AG04450 (cell line): ENCODE measurements around the gene TPCN2. TPM values are rescaled to one million over a fixed set of nuclear protein-coding genes. Genes with fewer than 3 reads are reported as not detected.

Experiments used
- CTCF ChIA-PET: fragments of 300-600, 350-600 bp; formaldehyde crosslinking; extraction: SDS; loops from one replicate; lab custom pipeline; 2022; ENCODE audit warnings: antibody characterized with exemption, inconsistent platforms; lab: Charles Lee
- POLR2A ChIA-PET: fragments of 350-600 bp; formaldehyde crosslinking; extraction: SDS; loops from one replicate; lab custom pipeline; 2021; ENCODE audit warnings: antibody characterized with exemption, inconsistent platforms; lab: Yijun Ruan, JAX
- DNase-seq: peaks from one replicate; pipeline ENCODE4 v3.0.0-alpha.2; 2011; ENCODE audit warnings: low read depth, low spot score
- H3K27ac ChIP-seq: one replicate; pipeline ENCODE4 v1.5.1; 2012; ENCODE audit warnings: low read depth, low read length, control low read depth
- H3K27me3 ChIP-seq: one replicate; pipeline ENCODE4 v1.6.0; 2012; ENCODE audit warnings: low read length; ENCODE audit not compliant: control insufficient read depth, insufficient read depth
- H3K4me3 ChIP-seq: 2 replicates; pipeline ENCODE4 v1.5.1; 2011; ENCODE audit warnings: mild to moderate bottlenecking, low read depth, low read length, control low read depth
- H3K9me3 ChIP-seq: 2 replicates; pipeline ENCODE4 v1.5.1; 2012; ENCODE audit warnings: low read length; ENCODE audit not compliant: control insufficient read depth, insufficient read depth
- CTCF ChIP-seq: IDR thresholded peaks from 2 replicates; pipeline ENCODE4 v1.5.1; 2011; ENCODE audit warnings: low read depth, low read length, control low read depth, inconsistent platforms
- polyA plus RNA-seq: library from polyadenylated mRNA; depleted of rRNA; stranded (reverse); fragments of >200 nt; gene quantifications from 2 replicates; pipeline ENCODE4 v1.2.3, GENCODE V29; 2011

Gene TPCN2
- polyA plus RNA-seq, 1 experiment: 6.4 TPM

- ChIA-PET POLR2A (no interaction called here), CTCF (interaction anchor here (1.0 to 1.5 kb wide), 2 partner anchors 10 to 552 kb away, joined by 3 read pairs; no protein-coding TSS in a partner anchor)
- H3K4me3 ChIP-seq: no peak overlapping the region
- no peak overlapping the region for H3K27ac ChIP-seq
- DNase-seq: no peak
- TF ChIP-seq CTCF: no peak
- no peaks in the 10 kb centered on the region for H3K9me3 ChIP-seq
- no peaks in the 10 kb centered on the region for H3K27me3 ChIP-seq
Observed at GRCh38 chr11:69091638-69092165, 43.0 kb downstream of the TPCN2 start.

- CTCF ChIA-PET: interaction anchor here (1.5 kb wide), 1 partner anchor 552 kb away, joined by 3 read pairs; no protein-coding TSS in a partner anchor
- POLR2A ChIA-PET: no interaction called here
- TF ChIP-seq CTCF: no peak
- DNase-seq: no peak
- Histone ChIP-seq H3K27ac (no peak overlapping the region), H3K9me3 (no peaks in the 10 kb centered on the region), H3K4me3 (no peak overlapping the region), H3K27me3 (no peaks in the 10 kb centered on the region)
Observed at GRCh38 chr11:69092263-69092662, 43.5 kb downstream of the TPCN2 start.

- no peaks in the 10 kb centered on the region for H3K9me3 ChIP-seq
- H3K27me3 ChIP-seq: no peaks in the 10 kb centered on the region
- no peak for TF ChIP-seq CTCF
- H3K4me3 ChIP-seq: no peak overlapping the region
- CTCF ChIA-PET: no interaction called here
- no peak for DNase-seq
- no peak overlapping the region for H3K27ac ChIP-seq
- POLR2A ChIA-PET: no interaction called here
Observed at GRCh38 chr11:69093106-69093505, 44.4 kb downstream of the TPCN2 start.

- ChIA-PET POLR2A (no interaction called here), CTCF (no interaction called here)
- no peaks in the 10 kb centered on the region for H3K9me3 ChIP-seq
- DNase-seq: no peak
- TF ChIP-seq CTCF: no peak
- no peak overlapping the region for H3K4me3 ChIP-seq
- H3K27ac ChIP-seq: no peak overlapping the region
- H3K27me3 ChIP-seq: no peaks in the 10 kb centered on the region
Observed at GRCh38 chr11:69094111-69094914, 45.6 kb downstream of the TPCN2 start.

- Histone ChIP-seq H3K27me3 (no peaks in the 10 kb centered on the region), H3K4me3 (no peak overlapping the region), H3K9me3 (no peaks in the 10 kb centered on the region), H3K27ac (no peak overlapping the region)
- CTCF ChIA-PET: no interaction called here
- DNase-seq: no peak
- no peak for TF ChIP-seq CTCF
- POLR2A ChIA-PET: no interaction called here
Observed at GRCh38 chr11:69094915-69095290, 46.2 kb downstream of the TPCN2 start.
